Effector memory CD4-positive, alpha-beta T cell (primary cell): ENCODE results near the gene MSMP.

Source experiments
- DNase-seq, 3 donors: peaks; one replicate each; pipeline ENCODE4 v3.0.0-alpha.2; 2020
- H3K27ac ChIP-seq: 2 replicates; pipeline ENCODE4 v1.7.0; 2013; ENCODE audit warnings: mild to moderate bottlenecking, low read length, moderate library complexity; ENCODE audit not compliant: insufficient read depth, poor library complexity, severe bottlenecking
- H3K27me3 ChIP-seq: replicated peaks from 2 replicates; pipeline ENCODE4 v1.7.0; 2013; ENCODE audit warnings: mild to moderate bottlenecking, low read length; ENCODE audit not compliant: insufficient read depth, control insufficient read depth, poor library complexity, severe bottlenecking
- H3K36me3 ChIP-seq: 2 replicates; pipeline ENCODE4 v1.7.0; 2013; ENCODE audit warnings: mild to moderate bottlenecking, low read length, moderate library complexity; ENCODE audit not compliant: control insufficient read depth, insufficient read depth
- H3K4me1 ChIP-seq: 2 replicates; pipeline ENCODE4 v1.7.0; 2013; ENCODE audit warnings: low read length, mild to moderate bottlenecking; ENCODE audit not compliant: control insufficient read depth, insufficient read depth, poor library complexity, severe bottlenecking
- H3K4me3 ChIP-seq: 2 replicates; pipeline ENCODE4 v1.7.0; 2013; ENCODE audit warnings: low read length, low read depth, mild to moderate bottlenecking; ENCODE audit not compliant: insufficient read depth, poor library complexity, severe bottlenecking
- H3K9me3 ChIP-seq: 2 replicates; pipeline ENCODE4 v1.7.0; 2013; ENCODE audit warnings: mild to moderate bottlenecking, low read length, moderate library complexity; ENCODE audit not compliant: control insufficient read depth

MSMP gene

DNA sequence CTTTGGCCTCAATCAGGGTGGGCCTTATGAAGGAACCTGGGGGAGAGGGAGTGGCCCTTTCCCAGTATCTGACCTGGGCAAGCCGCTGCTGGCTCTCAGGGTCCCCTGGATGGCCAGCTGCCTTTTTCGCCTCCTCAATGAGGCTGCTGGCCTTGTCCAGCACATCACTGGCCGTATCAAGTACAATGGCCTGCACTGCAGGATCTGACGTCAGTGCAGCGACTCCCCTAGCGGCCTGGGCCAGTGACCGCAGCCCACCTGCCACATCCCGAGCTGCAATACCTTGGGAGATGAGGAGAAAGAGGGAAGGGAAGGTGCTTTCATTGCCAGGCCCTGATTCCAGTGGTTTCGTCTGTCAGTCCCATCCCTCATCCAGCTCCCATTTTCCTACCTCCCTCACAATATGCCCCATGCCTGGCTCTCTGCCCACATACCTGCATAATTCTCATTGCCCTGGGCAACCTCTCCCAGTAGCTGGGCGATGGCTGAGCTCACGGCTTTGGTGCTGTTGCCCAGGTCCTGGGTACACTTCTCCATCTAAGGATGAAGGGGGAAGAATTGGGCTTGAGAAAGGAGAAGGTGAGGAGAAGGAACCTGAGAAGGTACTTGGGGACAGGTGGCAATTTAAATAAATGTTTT is 41.2 kb downstream of the MSMP start:
- no peak for DNase-seq
- no peaks in the 10 kb centered on the region for H3K9me3 ChIP-seq
- no peak overlapping the region for H3K27ac ChIP-seq
- H3K4me1 ChIP-seq: no peaks in the 10 kb centered on the region
- no peak overlapping the region for H3K4me3 ChIP-seq
- H3K27me3 ChIP-seq: no peaks in the 10 kb centered on the region
- peaks cover 96% of the 10 kb centered on the region for H3K36me3 ChIP-seq

DNA sequence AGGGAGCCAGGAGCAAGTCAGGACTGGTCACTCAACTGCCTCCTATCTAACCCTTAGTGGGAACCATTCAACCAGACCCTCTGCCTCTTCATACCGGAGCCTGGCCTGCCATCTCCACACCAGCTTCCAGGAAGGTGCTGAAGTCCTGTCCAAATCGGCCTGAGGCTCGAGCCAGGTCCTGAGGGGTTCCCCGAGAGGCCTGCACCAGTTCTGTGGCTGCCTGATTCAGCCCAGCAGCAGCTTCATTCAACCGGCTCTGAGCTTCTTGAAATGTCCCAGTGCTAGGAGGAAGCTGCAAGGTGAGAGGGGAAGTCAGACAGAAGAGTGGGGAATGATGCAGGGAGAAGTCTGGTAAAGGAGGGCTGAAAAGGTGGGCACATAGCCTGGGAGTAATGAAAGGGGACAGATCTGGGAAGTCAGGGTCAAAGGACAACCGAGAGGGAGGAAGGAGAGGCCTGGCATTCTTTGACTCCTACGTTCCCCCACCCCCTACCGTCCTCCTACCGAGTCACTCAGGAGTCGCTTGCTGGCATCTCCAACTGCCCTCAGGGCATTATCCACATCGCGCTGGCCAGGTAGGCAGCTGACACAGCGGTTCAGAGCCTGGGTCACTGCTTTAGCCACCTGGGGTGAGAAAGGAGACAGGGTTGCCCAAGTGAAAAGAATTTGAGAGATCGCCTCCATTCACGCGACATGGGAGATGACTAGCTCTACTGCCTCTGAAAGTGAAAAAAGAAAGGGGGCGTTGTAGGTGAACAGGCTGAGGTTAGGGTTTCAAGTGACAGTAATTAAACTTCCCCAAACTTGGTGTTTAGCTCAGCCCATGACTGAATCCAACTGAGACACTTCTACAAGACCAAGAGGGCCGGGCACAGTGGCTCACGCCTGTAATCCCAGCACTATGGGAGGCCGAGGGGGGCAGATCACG is 42.3 kb downstream of the MSMP start:
- DNase-seq: no peak
- H3K27me3 ChIP-seq: no peaks in the 10 kb centered on the region
- H3K36me3 ChIP-seq: peaks cover 96% of the 10 kb centered on the region
- H3K4me1 ChIP-seq: no peaks in the 10 kb centered on the region
- H3K9me3 ChIP-seq: no peaks in the 10 kb centered on the region
- H3K27ac ChIP-seq: no peak overlapping the region
- no peak overlapping the region for H3K4me3 ChIP-seq

DNA sequence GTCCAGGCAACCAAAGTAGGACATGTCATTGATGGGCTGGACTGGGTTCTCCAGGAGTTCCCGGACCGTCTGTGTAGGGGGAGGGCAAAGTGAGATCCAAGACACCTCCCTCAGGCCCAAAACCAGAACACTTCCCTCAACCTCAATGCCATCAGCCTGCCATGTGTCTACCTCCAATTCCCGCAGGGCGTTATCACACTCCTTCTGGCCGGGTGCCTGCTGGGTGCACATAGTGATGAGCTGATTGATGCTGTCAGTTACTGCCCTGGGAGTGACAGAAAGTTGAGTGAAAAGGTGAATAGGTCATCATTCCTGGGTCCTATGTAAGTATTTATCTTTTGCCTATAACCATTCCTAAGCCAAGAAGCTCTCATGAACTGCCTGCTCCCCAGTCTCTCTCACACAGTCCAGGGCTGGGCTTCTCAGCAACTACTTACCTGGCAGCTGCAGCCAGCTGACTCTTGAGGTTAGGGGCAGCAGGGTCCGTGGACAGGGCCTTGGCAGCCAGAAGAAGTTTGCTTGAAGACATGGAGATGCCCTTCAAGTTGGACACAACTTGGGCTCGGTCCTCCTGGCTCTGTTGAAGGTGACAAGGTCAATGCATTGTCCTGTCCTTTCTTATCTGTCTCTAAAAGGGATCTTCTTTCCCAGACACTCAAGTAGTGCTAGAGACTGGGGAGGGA is 43.1 kb downstream of the MSMP start:
- H3K4me3 ChIP-seq: no peak overlapping the region
- H3K27ac ChIP-seq: no peak overlapping the region
- DNase-seq: no peak
- no peaks in the 10 kb centered on the region for H3K4me1 ChIP-seq
- H3K27me3 ChIP-seq: no peaks in the 10 kb centered on the region
- H3K36me3 ChIP-seq: peaks cover 96% of the 10 kb centered on the region
- H3K9me3 ChIP-seq: no peaks in the 10 kb centered on the region

DNA sequence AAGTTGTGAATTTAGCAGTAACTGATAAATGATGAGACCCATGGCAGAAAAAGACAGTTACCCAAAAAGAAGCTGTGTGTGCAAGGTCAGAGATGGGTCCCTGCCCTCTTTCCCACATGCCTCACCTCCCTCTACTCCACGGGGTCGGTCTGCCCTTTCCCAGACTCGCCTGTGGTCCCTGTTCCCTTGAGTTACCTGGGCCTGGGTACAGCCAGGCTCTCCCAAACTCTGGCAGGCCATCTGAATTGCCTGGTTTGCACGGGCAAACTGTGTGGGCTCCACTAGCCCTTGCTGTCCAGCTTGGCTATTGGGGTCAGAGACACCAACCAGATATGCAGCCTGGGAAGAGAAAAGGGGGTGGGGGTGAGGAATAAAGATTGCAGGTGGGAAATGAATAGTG is 45.9 kb downstream of the MSMP start:
- no peaks in the 10 kb centered on the region for H3K9me3 ChIP-seq
- no peaks in the 10 kb centered on the region for H3K27me3 ChIP-seq
- DNase-seq: no peak
- no peaks in the 10 kb centered on the region for H3K4me1 ChIP-seq
- peak overlapping the region; percentile 24 for H3K27ac ChIP-seq
- H3K36me3 ChIP-seq: peaks cover 96% of the 10 kb centered on the region
- no peak overlapping the region for H3K4me3 ChIP-seq

DNA sequence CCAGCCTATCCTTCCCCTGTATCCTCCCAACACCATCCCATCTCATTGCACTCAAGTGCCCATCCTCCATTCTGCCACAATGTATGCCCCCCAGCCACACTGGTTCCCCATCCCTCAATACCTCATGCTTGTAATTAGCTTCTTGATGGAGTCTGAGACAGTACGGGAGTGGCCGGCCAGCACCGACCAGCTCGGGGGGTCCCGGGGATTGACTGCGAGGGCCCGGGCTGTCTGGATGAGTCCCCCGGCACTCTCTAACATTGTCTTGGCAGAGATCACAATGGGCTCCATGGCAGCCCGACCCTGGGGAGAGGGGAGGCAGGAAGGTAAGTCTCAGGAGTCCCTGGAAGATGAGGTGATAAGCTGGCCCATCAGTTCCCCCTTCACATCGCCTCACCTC is 47.1 kb downstream of the MSMP start:
- Histone ChIP-seq H3K36me3 (peaks cover 91% of the 10 kb centered on the region), H3K27ac (no peak overlapping the region), H3K4me1 (no peaks in the 10 kb centered on the region), H3K27me3 (no peaks in the 10 kb centered on the region), H3K4me3 (no peak overlapping the region), H3K9me3 (no peaks in the 10 kb centered on the region)
- DNase-seq: no peak

DNA sequence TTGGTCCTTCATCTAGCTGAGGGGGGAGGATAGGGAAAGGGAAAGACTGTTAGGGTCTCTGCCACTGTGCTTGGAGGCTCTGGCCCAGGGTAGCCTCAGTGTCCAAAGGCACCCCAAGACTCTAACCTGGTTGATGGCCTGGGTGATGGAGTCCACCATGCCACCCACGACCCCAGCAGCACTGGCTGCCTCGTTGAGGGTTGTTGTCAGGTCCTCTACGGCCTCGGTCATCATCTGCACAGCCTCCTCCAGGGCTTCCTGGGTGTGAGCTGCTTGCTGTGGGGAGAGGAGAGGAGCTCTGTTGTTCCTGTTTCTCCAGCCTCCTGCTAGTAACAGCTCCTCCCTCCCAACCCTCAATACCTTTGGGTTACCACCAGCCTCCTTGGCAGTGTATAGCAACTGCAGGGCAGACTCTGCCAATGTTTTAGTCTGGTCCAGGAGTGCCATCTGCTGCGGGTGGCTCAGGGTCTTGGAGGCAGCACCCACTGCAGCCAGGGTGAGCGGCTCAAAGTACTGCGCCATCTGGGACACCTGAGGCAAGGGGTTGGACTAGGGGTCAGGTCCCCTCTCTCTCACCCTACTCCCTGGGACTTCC is 48.1 kb downstream of the MSMP start:
- no peak overlapping the region for H3K4me3 ChIP-seq
- no peaks in the 10 kb centered on the region for H3K4me1 ChIP-seq
- no peaks in the 10 kb centered on the region for H3K27me3 ChIP-seq
- H3K9me3 ChIP-seq: no peaks in the 10 kb centered on the region
- no peak overlapping the region for H3K27ac ChIP-seq
- no peak for DNase-seq
- H3K36me3 ChIP-seq: peaks cover 91% of the 10 kb centered on the region

DNA sequence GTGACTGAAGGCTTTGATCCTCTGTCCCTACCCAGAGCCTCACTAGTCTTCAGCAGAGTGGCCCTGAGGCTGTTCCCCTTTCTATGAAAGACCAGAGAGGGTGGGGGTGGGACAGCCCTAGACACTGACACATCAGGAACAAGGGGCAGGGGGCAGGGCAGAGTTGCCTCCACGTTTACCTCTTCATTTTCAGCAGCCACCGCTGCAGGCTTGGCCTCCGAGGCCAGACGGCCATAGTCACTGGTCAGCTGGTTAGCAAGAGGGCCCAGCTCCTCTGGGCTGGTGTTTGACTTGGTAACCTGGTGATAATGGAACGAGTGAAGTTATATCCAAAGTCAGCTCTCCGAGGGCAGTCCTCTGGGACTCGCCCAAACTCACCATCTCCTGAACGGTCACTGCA is 48.7 kb downstream of the MSMP start:
- H3K4me1 ChIP-seq: no peaks in the 10 kb centered on the region
- DNase-seq: no peak
- peaks cover 91% of the 10 kb centered on the region for H3K36me3 ChIP-seq
- H3K4me3 ChIP-seq: no peak overlapping the region
- H3K27me3 ChIP-seq: no peaks in the 10 kb centered on the region
- H3K9me3 ChIP-seq: no peaks in the 10 kb centered on the region
- H3K27ac ChIP-seq: no peak overlapping the region

DNA sequence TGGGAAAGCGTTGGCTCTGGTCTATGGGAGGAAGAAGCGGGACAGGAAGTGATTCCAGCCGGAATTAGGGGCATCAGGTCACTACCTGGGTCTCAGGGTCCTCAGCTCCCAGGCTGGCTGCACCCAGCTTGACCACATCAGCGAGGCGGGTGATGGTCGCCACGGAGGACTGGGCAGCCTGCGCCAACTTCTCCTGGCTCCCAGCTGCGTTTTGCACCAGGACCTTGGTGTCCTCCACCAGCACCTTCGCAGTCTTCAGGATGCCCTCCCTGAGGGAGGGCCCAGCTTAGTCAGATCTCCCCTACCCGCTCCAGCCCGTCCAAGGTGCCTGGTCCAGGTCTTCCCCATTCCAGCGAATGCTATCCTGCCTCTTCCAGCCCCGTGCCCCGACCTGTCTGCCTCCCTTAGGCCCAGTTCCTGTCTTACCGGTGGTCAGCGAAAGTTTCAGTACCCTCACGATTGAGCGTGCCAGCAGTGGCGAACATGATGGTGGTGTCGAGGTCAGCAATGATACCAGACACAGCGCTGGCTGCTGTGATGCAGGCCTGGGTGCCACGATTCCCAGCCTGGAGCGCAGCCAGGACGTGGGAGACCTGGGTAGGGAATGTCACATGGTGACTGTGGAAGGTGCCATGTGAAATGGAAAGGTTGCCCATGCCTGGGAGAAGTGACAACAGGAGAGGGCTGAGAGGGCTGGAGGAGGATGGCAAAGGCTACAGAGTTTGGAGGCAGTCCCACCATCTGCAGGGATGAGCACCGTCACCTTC is 50.0 kb downstream of the MSMP start:
- no peaks in the 10 kb centered on the region for H3K4me1 ChIP-seq
- H3K27ac ChIP-seq: no peak overlapping the region
- H3K4me3 ChIP-seq: no peak overlapping the region
- H3K9me3 ChIP-seq: no peaks in the 10 kb centered on the region
- H3K27me3 ChIP-seq: no peaks in the 10 kb centered on the region
- peaks cover 95% of the 10 kb centered on the region for H3K36me3 ChIP-seq
- DNase-seq: no peak
